NOMO-1 treated with DMSO at 0.1 percent for 48 hours (cell line): ENCODE results near the gene OTUB1.
"Not testable (repeated sequence)": the region's sequence is repeated elsewhere in the genome, so short reads cannot be mapped to it uniquely, and the experiment has no call there.

Experiments
- DNase-seq: peaks from one replicate; lab custom pipeline; 2025; ENCODE audit not compliant: unreplicated experiment; lab: John Stamatoyannopoulos, UW

The OTUB1 gene, protein sequence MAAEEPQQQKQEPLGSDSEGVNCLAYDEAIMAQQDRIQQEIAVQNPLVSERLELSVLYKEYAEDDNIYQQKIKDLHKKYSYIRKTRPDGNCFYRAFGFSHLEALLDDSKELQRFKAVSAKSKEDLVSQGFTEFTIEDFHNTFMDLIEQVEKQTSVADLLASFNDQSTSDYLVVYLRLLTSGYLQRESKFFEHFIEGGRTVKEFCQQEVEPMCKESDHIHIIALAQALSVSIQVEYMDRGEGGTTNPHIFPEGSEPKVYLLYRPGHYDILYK

DNA sequence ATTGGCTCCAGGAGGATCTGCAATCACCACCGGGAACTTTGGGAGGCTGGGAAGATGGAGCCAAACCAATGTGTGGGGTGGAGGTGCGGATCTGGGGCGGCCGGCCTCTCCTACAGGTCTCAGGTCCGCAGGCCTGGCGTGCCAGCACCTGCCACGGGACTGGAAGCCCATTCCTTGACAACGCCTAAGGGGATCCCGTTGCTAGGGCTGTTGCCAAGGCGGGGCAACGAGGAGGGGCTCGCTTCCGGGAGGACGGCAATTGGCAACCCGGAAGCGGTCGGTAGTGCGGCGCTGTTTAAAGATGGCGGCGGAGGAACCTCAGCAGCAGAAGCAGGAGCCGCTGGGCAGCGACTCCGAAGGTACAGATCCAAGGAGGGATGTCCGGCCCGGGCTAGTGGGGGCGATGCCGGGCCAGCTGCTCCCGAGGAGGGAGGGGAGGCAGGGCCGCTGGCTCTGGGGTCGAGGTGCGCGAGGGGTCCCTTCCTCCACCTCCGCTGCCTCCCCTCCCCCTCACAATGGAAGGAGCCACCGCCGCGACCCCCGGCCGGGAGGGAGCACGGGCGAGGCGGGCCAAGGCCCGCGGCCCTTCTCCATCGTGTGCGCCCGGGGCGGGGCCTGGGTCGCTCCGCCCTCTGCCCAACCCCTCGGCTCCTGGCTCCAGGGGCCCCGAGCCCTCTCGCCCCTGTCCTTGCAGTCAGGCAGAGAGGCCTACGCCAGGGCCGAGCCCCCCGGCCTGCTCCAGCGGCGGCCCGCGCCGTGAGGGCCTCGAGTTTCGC is at the start of gene OTUB1:
TSS of gene OTUB1 (plus strand) at position 283 of the 776 bp plus-strand sequence. CDS start at position 302, 19 bp downstream.
- peak; percentile 81 for DNase-seq

DNA sequence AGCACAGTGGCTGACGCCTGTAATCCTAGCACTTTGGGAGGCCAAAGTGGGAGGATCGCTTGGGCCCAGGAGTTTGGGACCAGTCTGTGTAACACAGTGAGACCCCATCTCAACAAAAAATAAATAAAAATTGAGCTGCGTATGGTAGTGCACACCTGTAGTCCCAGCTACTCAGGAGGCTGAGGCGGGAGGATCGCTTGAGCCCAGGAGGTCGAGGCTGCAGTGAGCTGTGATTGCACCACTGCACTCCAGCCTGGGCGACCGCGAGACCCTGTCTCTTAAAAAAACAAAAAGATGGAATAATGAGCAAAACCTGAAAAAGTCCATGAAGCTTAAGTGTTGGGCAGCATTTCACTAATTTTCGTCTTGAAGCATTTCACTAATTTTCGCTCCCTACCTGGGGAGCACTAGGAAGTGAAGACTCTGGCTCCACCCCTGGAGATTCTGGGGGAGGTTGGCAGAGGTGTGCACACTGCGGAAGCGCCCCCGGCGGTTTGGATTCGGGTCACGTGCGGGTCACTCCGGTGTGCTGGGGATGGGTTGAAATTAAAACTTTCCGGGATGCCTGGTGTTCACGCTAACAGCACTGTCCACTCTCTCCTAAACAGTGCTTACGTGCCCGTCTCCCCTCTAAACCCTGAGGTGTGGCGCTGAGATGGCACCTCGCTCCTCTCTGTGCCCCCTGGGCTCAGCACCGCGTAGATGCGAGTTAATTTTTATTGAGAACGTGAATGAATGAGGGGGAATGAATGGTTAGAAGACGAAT is 48.3 kb upstream of the OTUB1 start:
- DNase-seq = no peak

DNA sequence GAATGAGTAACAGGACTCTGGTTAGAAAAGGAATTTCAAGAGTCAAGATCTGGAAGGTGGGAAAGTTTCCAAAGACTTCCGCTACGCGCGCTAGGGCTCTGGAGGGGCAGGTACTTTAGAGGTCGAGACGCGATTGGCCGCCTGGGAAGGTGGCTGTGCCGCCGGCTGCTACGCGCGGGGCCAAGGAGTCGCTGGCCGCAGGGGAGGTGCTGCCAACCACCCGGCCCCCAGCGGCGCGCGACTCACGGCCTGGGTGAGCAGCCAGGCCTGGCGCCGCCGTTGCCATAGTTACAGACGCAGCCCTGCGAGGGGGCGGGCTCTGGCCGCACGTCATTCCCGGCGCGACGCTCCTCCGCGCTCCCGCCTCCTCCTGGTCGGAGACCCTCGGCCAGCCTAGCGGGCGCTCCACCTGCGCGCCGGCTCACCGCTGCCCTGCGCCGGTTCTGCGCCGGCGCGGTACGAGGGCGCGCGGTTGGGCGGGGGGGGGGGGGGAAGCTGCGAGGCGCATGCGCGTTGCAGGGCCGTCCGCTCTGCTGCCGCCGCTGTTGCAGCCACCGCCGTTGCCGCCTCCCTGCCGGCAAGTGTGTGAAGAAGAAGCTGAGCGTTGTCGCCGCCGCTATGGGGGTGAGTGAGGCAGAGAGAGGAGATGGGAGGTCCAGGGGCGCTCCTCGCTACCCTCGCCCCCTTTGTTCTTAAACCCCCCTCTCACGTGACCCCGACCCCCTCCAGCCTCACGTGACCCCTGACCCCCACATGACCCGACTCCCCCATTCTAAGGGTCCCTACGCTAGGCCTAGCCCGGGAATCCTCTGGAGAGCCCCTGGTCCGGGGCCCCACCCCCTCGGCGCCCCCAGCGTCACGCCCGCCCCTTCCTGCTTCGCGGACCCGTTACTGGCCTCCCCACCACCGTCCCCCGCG is 47.5 kb upstream of the OTUB1 start, which contains the start of gene NAA40:
TSS of gene NAA40 (plus strand) at position 524 of the 918 bp plus-strand sequence. CDS start at position 619, 95 bp downstream.
- peak; percentile 98 for DNase-seq

DNA sequence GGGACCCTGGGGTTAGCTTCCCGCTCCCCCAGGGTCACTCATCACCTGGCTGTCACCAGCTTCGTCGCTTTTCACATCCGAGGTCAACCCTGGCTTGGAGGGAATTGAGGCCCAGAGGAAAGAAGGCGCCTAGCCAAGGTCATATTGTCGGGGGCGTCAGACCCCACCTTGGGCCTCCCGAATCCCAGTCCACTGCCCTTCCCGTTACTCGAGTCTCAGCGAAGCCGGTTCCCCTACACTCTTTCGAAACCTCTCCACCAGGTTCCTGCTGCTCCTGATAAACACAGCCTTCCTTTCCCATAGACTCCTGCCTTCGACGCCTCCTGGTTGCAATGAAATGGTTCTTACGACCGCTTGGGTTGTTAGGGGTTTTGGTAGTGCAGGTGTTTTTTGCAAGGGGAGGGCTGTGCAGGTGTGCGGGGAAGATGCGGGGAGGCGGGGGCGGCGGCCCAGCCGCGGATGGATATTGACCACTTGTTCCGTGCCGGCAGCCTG is 46.8 kb upstream of the OTUB1 start:
- DNase-seq = no peak

DNA sequence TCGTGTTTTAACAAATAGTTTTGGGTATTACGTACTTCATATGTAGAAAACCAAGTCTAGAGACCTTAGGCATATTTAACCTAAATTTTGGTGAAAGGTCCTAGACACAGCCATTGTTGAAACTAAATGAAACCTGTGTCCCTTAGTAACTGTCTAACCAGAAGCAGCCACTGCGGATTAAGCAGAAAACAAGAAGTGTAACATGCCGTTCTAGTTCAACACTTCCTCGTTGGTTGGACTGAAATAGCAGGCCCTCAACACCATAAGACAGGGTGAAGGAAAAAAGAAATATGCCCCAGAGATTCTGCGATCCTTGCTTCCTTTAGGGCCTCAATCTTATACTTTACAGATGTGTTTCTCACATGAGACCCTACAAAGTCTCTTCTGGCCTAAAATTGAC is 45.5 kb upstream of the OTUB1 start:
- peak; percentile 75 for DNase-seq

DNA sequence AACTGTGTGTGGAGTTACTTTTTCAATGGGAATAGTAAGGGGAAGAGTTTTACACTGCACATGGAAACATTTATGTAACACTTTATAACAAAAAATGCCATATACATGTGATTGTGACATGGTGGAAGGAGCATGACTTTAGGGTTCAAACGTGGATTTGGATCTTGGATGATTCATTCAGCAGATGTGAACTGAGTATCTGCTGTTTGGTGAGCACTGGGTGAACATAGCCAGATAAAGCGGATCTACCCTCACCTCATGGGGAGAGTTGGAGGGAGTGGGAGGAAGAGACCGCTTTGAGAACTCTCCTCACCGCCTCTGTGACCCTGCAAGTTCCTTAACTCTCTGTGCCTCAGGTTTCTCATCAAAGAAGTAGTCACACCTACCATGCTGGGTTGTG is 44.3 kb upstream of the OTUB1 start:
- no peak for DNase-seq

DNA sequence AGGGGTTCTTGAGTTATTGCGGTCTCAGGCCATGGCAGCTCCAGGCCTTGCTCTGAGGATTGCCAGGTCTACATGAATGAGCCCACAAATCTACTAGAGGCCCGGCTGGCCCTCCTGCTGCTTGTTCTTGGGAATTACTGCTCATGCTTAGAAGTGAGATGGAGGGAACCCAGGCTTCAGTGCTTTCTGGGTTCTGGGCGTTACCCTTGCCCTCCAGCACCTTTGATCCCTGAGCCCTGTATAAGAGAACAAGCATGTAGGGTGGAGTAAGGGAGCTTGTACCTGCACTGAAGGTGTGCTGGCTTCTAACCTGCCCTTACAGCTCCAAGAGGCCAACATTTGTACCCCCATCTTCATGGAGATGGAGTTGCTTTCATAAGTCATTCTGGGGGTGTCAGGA is 43.4 kb upstream of the OTUB1 start:
- no peak for DNase-seq

DNA sequence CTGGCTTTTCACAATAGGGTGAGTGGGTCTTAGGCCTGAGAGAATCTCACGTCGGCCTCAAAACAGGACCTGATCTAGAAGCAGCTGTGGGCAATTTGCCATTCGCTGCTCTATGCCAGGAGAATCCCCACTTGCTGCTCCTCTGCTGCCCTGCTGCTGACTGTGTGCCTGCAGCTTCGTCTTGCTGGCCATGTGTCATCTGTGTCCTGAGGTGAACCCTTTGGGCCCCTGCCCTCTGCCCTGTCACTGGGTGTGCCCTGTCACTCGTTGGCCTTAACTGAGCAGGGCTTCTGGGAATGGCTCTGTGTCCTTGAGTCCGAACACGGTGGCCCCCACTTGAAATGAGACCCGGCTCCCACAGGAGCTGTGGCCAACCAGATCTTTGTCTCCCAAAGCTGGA is 41.3 kb upstream of the OTUB1 start:
- DNase-seq = no peak

DNA sequence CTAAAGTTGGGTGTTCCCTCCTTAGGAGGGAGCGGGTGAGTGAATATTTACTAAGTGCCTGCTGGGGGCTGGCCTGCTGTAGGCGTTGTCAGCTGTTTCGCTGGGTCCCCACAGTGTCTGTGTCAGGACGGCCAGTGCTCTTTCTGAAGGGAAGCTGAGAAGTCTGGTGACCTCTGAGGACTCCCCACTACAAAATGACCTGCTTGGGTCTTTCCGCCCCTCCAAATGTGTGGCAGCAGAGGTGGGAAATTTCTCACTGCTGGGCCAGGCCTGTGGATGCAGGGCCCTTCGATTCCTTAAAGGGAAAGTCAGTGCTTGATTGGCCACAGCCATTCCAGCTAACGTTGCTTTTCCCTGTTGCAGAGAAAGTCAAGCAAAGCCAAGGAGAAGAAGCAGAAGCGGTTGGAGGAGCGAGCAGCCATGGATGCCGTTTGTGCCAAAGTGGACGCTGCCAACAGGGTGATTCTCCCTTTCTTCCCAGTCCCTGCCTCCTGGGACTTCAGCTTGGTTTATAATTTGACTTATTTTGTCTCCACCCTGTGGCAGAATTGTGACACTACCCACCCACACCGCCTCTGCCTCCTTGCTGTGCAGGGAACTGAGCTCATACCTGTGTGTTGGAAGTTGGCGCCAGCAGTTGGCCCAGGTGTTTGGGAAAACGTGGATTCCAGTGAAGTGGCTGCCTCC is 40.6 kb upstream of the OTUB1 start:
- DNase-seq = peak; percentile 19

DNA sequence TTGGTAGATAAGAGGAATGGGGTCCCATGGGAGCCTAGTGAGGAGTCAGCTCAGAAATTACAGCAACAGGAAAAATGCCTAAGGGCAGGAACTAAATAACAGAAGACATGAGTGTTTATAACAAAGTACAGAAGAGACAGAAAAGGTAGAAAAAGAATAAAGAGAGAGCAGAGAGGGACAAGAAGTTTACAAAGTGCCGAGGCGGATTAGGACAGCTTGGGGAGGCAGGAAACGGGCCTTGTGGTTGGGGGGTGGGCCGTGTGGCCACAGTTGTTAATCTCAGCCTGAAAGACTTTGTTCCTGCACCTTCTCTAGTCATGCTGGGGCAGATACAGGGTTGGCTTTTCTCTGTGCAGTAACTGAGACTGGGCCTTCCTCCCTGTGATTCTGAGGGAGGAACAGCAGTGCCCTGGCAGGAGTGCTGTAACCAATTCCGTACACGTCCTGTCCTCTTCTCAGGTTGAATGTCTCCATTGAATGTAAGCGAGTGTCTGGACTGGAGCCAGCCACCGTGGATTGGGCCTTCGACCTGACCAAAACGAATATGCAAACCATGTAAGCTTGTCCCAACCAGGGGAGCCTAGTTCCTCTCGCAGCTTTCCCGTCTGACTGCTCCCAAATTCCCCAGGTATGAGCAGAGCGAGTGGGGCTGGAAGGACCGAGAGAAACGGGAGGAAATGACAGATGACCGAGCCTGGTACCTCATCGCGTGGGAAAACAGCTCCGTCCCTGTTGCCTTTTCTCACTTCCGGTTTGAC is 34.3 kb upstream of the OTUB1 start:
- DNase-seq = peak; percentile 16

DNA sequence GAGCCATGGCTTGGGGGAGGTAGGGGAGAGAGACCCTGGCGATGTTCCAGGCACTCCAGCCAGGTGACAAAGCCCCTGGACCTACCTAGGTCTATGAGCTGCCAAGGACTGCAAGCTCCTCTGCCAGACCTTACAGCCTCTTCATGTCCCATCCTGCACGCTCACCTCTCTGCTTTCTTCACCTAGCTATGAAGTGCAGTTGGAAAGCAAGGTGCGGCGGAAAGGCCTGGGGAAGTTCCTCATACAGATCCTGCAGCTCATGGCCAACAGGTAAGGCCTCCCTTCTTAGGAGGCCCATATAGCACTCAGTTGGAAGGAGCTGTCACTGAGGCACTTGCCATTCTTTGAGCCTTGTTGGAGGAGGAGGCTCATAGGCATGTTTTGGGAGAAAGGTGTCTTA is 33.7 kb upstream of the OTUB1 start:
- no peak for DNase-seq

DNA sequence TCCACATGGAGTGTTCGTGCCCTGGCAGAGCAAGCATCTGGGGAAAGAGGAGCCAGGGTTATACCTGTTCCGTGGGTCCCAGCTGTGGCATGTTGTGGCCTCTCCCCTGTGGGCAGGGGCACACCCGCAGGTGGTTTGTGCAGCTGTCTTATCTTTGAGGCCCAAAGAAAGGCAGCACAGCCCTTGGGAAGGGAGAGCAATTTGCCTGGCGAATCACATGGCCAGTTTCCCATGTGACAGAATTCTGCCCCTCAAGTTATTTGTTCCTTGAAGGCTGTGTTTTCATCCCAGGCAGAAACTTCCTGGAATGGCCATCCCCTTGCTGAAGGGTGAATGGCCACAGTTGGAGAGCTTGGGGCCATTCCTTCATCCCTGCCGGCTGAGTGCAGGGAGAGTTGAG is 28.2 kb upstream of the OTUB1 start:
- no peak for DNase-seq

DNA sequence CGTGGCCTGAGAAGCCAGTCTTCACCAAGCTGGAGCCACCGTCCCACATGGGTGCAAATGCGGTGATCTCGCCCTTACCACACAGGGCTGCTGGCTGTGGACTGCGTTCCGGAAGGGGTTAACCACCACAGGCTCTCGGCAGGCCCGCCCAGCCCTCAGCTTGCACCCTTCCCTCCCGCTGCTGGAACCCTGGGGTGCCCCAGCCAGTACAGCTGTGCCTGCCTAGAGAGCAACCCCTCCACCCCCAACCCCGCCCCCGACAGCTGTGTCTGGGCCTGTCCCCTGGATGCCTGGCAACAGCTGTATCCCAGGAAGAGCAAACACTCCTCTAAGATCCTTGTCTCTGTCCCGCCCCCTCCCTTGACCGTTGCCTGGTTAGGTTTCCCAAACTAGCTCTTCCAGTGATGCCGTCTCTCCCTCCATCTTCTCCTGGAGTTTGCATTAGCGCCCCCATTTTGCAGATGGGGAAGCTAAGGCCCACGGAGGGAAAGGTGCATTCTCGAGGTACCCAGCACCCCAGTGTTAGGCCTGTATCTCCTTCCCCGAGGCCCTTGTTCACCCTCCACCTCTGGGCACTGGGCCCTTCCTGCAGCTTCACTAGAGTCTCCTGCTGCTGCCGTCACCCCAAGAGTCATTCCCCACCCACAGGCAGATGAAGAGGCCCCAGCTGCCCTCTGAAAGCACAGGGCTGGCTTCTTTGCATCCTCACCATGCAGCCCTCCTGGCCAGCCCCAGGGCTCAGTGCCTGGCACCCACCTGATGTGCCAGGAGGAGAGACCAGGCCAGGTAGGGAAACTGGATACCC is 24.4 kb upstream of the OTUB1 start:
- no peak for DNase-seq

DNA sequence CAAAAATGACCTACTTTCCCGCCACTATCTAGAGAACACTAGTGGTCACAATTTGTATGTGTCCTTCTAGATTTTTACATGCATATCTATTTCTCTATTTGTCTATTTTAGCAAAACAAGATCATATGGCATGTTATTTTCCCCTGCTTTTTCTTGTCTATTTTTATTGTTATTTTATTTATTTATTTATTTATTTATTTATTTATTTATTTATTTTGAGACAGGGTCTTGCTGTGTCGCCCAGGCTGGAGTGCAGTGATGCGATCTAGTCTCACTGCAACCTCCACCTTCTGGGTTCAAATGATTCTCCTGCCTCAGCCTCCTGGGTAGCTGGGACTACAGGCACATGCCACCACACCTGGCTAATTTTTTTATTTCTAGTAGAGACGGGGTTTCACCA is 22.3 kb upstream of the OTUB1 start:
- DNase-seq = not testable (repeated sequence)

DNA sequence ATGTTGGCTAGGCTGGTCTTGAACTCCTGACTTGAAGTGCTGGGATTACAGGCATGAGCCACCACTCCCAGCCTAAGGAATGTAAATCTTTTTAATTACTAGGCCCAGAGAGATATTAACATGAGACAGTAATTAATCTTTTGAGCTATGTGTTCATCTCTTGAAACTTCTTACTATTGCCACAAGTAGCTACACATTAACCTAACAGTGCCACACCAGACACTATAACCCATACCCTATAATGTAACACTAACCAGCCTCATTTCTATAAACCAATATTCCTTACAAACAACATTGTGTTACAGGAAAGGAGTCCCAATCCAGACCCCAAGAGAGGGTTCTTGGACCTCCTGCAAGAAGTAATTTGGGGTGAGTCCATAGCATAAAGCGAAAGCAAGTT is 19.8 kb upstream of the OTUB1 start:
- DNase-seq = no peak

DNA sequence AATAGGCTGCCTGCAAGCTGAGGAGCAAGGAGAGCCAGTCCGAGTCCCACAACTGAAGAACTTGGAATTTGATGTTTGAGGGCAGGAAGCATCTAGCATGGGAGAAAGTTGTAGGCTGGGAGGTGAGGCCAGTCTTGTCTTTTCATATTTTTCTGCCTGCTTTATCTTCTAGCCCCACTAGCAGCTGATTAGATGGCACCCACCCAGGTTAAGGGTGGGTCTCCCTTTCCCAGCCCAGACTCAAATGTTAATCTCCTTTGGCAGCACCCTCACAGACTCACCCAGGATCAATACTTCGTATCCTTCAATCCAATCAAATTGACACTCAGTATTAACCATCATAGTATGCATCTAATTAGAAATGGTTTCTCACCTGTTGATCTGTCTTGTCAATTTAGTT is 16.8 kb upstream of the OTUB1 start:
- no peak for DNase-seq

DNA sequence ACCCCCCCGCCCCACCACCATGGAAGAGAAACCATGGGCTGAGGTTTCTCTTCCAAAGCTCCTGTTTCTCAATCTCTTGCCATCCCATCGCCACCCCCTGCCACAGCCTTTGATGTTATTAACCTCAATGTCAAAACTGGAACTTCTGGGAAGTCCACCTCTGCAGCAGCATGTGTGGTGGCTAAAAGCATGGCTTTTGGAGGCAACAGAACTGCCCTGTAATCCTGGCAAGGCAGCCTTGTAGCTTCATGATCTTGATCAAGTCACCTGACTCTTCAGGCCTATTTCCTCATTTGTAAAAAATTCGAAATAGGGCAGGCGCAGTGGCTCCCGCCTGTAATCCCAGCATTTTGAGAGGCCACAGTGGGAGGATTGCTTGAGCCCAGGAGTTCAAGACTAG is 15.3 kb upstream of the OTUB1 start:
- peak; percentile 39 for DNase-seq

DNA sequence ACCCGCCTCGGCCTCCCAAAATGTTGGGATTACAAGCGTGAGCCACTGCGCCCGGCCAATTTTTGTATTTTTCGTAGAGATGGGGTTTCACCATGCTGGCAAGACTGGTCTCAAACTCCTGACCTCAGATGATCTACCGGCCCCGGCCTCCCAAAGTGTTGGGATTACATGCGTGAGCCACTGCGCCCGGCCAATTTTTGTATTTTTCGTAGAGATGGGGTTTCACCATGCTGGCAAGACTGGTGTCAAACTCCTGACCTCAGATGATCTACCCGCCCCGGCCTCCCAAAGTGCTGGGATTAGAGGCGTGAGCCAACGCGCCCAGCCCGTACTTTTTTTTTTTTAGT is 12.4 kb upstream of the OTUB1 start:
- not testable (repeated sequence) for DNase-seq
